ENCODE measurements around the gene QRFP.

Gene QRFP

DNA sequence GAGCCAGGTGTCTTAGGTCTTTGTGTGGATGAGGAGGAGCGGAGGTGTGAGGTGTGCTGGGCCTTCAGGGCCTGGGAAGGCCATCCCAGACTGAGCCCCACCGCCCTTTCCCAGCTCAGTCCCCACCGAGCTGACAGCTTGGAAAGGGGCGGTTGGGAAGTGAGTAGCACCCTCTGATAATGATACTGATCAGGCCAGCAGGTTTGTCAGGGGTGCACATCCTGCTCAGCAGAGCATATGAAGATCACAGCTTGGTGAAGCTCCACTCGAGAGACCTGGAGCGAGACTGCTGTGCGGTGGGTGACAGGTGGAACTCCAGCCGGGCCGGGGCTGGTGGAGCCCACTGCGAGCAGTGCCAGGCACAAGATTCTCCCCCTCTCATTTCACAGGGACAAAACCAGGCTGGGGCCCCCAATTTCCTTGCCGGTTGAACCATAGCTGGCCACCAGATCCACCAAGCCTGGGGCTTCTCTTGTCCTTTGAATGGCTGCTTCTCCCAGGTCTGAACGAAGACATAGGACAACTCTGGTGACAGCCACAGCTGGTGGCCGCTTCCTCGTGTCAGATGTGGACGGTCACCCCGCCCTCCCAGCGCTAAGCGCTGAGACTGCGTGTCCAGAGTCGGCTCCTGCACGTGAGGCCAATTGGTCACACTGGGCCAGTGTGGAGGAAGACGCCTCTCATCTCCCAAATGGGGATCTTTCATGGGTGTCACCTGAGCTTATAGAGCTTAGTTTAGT is 8.3 kb downstream of the QRFP start:
- Histone ChIP-seq H3K27me3 (no peaks in the 10 kb centered on the region), H3K9me3 (no peaks in the 10 kb centered on the region), H3K4me1 (no peaks in the 10 kb centered on the region), H3K4me3 (ENCODE audit: low read depth, low read length) (no peak overlapping the region), H3K36me3 (peaks cover 60% of the 10 kb centered on the region)
- no peak for DNase-seq
- TF ChIP-seq, protein P1, sequence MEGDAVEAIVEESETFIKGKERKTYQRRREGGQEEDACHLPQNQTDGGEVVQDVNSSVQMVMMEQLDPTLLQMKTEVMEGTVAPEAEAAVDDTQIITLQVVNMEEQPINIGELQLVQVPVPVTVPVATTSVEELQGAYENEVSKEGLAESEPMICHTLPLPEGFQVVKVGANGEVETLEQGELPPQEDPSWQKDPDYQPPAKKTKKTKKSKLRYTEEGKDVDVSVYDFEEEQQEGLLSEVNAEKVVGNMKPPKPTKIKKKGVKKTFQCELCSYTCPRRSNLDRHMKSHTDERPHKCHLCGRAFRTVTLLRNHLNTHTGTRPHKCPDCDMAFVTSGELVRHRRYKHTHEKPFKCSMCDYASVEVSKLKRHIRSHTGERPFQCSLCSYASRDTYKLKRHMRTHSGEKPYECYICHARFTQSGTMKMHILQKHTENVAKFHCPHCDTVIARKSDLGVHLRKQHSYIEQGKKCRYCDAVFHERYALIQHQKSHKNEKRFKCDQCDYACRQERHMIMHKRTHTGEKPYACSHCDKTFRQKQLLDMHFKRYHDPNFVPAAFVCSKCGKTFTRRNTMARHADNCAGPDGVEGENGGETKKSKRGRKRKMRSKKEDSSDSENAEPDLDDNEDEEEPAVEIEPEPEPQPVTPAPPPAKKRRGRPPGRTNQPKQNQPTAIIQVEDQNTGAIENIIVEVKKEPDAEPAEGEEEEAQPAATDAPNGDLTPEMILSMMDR (IDR thresholded peaks at IDR 0.05; ENCODE audit: low read depth, low read length) = no peak

DNA sequence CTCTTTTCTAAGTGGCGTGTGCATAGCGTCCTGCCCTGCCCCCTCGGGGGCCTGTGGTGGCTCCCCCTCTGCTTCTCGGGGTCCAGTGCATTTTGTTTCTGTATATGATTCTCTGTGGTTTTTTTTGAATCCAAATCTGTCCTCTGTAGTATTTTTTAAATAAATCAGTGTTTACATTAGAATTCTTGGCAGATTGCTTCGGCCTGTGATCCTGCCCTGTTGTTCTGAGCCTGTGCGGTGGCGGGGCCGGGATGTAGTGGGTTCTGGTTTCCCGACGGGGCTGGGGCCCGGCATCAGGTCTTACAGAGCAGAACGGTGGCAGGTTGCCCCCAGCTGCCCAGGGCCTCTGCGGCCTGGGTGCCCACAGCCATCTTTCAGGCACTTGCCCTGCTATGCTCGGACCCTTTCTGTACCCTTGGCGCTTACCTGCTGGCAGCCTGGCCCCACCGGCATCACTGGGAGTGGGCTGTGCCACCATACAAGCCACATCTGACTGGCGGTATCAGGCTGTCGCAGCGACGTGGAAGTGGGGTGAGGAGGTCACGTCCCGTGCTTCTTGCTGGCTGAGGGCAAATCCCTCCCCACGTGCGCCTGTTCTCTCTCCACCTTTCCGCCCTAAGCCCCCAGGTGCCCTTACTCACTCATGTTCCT is 9.0 kb downstream of the QRFP start:
- no peaks in the 10 kb centered on the region for H3K27me3 ChIP-seq
- no peaks in the 10 kb centered on the region for H3K9me3 ChIP-seq
- TF ChIP-seq, protein P1 (IDR thresholded peaks at IDR 0.05; ENCODE audit: low read depth, low read length) = no peak
- H3K4me1 ChIP-seq = no peaks in the 10 kb centered on the region
- DNase-seq = no peak
- H3K4me3 ChIP-seq (ENCODE audit: low read depth, low read length) = no peak overlapping the region
- peaks cover 67% of the 10 kb centered on the region for H3K36me3 ChIP-seq

DNA sequence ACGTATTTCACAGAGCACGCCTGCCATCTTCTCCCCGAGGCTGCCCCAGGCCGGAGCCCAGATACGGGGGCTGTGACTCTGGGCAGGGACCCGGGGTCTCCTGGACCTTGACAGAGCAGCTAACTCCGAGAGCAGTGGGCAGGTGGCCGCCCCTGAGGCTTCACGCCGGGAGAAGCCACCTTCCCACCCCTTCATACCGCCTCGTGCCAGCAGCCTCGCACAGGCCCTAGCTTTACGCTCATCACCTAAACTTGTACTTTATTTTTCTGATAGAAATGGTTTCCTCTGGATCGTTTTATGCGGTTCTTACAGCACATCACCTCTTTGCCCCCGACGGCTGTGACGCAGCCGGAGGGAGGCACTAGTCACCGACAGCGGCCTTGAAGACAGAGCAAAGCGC is 9.6 kb downstream of the QRFP start:
- H3K27me3 ChIP-seq = no peaks in the 10 kb centered on the region
- H3K9me3 ChIP-seq = no peaks in the 10 kb centered on the region
- TF ChIP-seq, protein P1 (IDR thresholded peaks at IDR 0.05; ENCODE audit: low read depth, low read length) = no peak
- H3K4me1 ChIP-seq = no peaks in the 10 kb centered on the region
- no peak for DNase-seq
- peaks cover 70% of the 10 kb centered on the region for H3K36me3 ChIP-seq
- no peak overlapping the region for H3K4me3 ChIP-seq (ENCODE audit: low read depth, low read length)

DNA sequence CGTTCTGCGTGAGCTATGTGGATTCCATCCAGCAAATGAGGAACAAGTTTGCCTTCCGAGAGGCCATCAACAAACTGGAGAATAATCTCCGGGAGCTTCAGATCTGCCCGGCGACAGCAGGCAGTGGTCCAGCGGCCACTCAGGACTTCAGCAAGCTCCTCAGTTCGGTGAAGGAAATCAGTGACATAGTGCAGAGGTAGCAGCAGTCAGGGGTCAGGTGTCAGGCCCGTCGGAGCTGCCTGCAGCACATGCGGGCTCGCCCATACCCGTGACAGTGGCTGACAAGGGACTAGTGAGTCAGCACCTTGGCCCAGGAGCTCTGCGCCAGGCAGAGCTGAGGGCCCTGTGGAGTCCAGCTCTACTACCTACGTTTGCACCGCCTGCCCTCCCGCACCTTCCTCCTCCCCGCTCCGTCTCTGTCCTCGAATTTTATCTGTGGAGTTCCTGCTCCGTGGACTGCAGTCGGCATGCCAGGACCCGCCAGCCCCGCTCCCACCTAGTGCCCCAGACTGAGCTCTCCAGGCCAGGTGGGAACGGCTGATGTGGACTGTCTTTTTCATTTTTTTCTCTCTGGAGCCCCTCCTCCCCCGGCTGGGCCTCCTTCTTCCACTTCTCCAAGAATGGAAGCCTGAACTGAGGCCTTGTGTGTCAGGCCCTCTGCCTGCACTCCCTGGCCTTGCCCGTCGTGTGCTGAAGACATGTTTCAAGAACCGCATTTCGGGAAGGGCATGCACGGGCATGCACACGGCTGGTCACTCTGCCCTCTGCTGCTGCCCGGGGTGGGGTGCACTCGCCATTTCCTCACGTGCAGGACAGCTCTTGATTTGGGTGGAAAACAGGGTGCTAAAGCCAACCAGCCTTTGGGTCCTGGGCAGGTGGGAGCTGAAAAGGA is 10.9 kb downstream of the QRFP start:
- Histone ChIP-seq H3K36me3 (peaks cover 80% of the 10 kb centered on the region), H3K4me1 (no peaks in the 10 kb centered on the region), H3K4me3 (ENCODE audit: low read depth, low read length) (no peak overlapping the region), H3K27me3 (no peaks in the 10 kb centered on the region), H3K9me3 (no peaks in the 10 kb centered on the region)
- TF ChIP-seq, protein P1 (IDR thresholded peaks at IDR 0.05; ENCODE audit: low read depth, low read length) = no peak
- DNase-seq = no peak

DNA sequence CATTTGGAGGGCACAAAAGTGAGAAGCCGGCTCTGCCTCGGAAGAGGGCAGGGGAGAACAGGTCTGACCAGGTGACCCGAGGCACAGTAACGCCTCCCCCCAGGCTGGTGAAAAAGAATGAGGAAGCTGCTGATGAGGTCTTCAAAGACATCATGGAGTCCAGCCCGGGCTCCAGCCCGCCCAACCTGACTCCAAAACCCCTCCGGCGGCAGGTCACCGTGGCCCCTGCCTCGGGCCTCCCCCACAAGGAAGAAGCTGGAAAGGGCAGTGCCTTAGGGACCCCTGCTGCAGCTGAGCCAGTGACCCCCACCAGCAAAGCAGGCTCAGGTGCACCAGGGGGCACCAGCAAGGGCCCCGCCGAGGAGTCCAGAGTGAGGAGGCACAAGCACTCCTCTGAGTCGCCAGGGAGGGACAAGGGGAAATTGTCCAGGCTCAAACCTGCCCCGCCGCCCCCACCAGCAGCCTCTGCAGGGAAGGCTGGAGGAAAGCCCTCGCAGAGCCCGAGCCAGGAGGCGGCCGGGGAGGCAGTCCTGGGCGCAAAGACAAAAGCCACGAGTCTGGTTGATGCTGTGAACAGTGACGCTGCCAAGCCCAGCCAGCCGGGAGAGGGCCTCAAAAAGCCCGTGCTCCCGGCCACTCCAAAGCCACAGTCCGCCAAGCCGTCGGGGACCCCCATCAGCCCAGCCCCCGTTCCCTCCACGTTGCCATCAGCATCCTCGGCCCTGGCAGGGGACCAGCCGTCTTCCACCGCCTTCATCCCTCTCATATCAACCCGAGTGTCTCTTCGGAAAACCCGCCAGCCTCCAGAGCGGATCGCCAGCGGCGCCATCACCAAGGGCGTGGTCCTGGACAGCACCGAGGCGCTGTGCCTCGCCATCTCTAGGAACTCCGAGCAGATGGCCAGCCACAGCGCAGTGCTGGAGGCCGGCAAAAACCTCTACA is 11.8 kb downstream of the QRFP start:
- Histone ChIP-seq H3K27me3 (no peaks in the 10 kb centered on the region), H3K9me3 (no peaks in the 10 kb centered on the region), H3K4me1 (no peaks in the 10 kb centered on the region), H3K4me3 (ENCODE audit: low read depth, low read length) (no peak overlapping the region), H3K36me3 (peaks cover 90% of the 10 kb centered on the region)
- TF ChIP-seq, protein P1 (IDR thresholded peaks at IDR 0.05; ENCODE audit: low read depth, low read length) = no peak
- DNase-seq = no peak
